Fibroblast of lung (primary cell): ENCODE measurements around the gene AK9.

Source experiments
- CTCF ChIP-seq, 2 donors: IDR thresholded peaks in 1 of 2; conservative IDR thresholded peaks in 1 of 2; 1 replicate in 1 of 2; 2 replicates in 1 of 2; pipeline ENCODE4 v1.5.1; 2011 to 2012; ENCODE audit warnings: low read length in 2 of 2, control low read depth in 1 of 2, inconsistent platforms in 1 of 2, low read depth in 1 of 2, mild to moderate bottlenecking in 1 of 2
- EZH2 ChIP-seq: IDR thresholded peaks from 2 replicates; pipeline ENCODE4 v1.5.1; 2012; ENCODE audit warnings: low read length, control low read depth, mild to moderate bottlenecking; ENCODE audit errors: missing control alignments

- no peak for TF ChIP-seq CTCF (conservative IDR thresholded peaks at IDR 0.05 in 1 of 2, IDR thresholded peaks at IDR 0.05 in 1 of 2; ENCODE audit: low read depth in 1 of 2, low read length in 2 of 2)
- TF ChIP-seq EZH2 = no peak
Observed at GRCh38 chr6:109506841-109507240, 184.2 kb downstream of the AK9 start.
